Neural crest cell (in vitro differentiated cells): ENCODE results near the gene TRIO. TPM values are rescaled to one million over a fixed set of nuclear protein-coding genes. Genes with fewer than 3 reads are reported as not detected.

ENCODE experiments used
- DNase-seq: peaks from one replicate; pipeline ENCODE4 v3.0.0; 2021; ENCODE audit warnings: low read depth, mixed read lengths, low spot score
- H3K27ac Mint-ChIP-seq: one replicate; pipeline ENCODE4 v1.8.0; 2021; ENCODE audit warnings: mild to moderate bottlenecking, mixed read lengths; ENCODE audit not compliant: unreplicated experiment
- H3K27me3 Mint-ChIP-seq: 2 replicates; pipeline ENCODE4 v1.8.0; 2021; ENCODE audit warnings: low read depth, mild to moderate bottlenecking, mixed read lengths
- H3K36me3 Mint-ChIP-seq: 2 replicates; pipeline ENCODE4 v1.8.0; 2021; ENCODE audit warnings: low read depth, mild to moderate bottlenecking, mixed read lengths
- H3K4me1 Mint-ChIP-seq: 2 replicates; pipeline ENCODE4 v1.8.0; 2021; ENCODE audit warnings: mixed read lengths
- H3K4me3 Mint-ChIP-seq: one replicate; pipeline ENCODE4 v1.8.0; 2021; ENCODE audit warnings: mild to moderate bottlenecking, mixed read lengths
- H3K9me3 Mint-ChIP-seq: 2 replicates; pipeline ENCODE4 v1.8.0; 2021; ENCODE audit warnings: mixed read lengths
- total RNA-seq: library from RNA; stranded (reverse); gene quantifications from 2 replicates; pipeline ENCODE4 v1.2.1, GENCODE V29; 2021
- TF ChIP-seq, protein P1 (sequence below): fragments of 200-600 bp; sonication (generic); conservative IDR thresholded peaks from 2 replicates; pipeline ENCODE4 v1.5.0; 2021; ENCODE audit warnings: antibody characterized with exemption, mild to moderate bottlenecking

Gene TRIO
- total RNA-seq, 1 donor from 2014 or later, result 134 TPM

DNA sequence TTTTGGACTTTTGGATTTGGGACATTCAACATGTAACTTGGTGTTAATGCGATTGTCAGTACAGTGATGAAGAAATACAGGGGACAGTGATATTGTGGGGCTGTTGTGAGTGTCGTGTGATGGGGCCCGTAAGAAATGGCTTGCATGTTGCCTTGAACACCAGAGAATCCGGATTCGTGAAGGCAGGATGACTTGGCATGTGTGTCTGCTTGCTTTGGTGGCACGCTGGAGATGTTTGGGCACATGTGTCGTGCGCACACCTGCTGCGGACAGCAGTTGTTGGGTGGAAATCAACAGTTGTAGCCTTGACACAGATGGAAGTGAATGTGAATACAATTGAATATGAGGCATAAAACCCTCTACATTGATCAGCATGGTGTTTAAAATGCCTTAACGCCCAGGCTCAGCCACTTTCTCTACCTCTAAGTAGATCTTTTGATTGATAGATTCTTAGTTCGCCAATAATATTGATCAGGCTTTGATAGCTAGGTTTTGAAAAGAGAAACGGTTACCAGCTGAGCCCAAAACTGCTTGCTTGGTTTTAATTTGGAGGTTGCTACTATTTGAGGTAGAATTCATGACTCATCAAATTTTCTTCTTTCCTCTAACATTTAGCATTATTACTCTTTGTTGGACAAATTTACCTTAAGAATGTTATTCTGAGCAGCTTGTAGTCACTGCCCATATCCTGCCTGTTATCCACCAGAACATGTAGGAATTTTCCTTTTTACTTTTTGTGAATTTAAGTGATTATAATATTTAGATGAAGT lies 94.4 kb downstream of the TRIO start:
- TF ChIP-seq, protein P1, sequence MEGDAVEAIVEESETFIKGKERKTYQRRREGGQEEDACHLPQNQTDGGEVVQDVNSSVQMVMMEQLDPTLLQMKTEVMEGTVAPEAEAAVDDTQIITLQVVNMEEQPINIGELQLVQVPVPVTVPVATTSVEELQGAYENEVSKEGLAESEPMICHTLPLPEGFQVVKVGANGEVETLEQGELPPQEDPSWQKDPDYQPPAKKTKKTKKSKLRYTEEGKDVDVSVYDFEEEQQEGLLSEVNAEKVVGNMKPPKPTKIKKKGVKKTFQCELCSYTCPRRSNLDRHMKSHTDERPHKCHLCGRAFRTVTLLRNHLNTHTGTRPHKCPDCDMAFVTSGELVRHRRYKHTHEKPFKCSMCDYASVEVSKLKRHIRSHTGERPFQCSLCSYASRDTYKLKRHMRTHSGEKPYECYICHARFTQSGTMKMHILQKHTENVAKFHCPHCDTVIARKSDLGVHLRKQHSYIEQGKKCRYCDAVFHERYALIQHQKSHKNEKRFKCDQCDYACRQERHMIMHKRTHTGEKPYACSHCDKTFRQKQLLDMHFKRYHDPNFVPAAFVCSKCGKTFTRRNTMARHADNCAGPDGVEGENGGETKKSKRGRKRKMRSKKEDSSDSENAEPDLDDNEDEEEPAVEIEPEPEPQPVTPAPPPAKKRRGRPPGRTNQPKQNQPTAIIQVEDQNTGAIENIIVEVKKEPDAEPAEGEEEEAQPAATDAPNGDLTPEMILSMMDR, result no peak
- peaks cover 26% of the 10 kb centered on the region for H3K4me1 Mint-ChIP-seq
- H3K4me3 Mint-ChIP-seq, result no peak overlapping the region
- no peak overlapping the region for H3K27ac Mint-ChIP-seq
- no peak for DNase-seq
- H3K27me3 Mint-ChIP-seq, result no peaks in the 10 kb centered on the region
- H3K36me3 Mint-ChIP-seq, result no peaks in the 10 kb centered on the region
- no peaks in the 10 kb centered on the region for H3K9me3 Mint-ChIP-seq

DNA sequence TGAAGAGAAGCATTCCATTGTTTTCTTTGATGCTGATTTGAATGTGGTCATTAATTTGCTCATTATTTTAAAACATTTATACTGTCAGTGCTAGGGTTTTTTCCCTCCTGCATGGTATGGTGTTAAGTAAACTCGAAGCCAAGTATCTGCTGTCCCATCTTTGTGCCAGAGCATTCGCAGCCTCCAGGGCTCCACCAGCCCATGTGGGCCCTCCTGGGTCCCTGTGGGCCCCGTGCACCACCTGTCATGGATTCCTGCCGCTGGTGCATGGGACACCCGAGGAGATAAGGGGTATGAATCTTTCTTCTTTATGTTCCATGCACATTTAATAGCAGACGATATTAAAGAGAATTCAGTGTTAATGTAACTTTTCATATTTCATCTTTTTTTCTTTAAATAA lies 95.1 kb downstream of the TRIO start:
- Mint-ChIP-seq H3K36me3 (no peaks in the 10 kb centered on the region), H3K27me3 (no peaks in the 10 kb centered on the region), H3K4me1 (peaks cover 26% of the 10 kb centered on the region), H3K27ac (no peak overlapping the region), H3K9me3 (no peaks in the 10 kb centered on the region), H3K4me3 (no peak overlapping the region)
- DNase-seq, result no peak
- TF ChIP-seq, protein P1, result no peak

GRCh38 chr5:14239404-14239803 lies 96.3 kb downstream of the TRIO start:
- H3K9me3 Mint-ChIP-seq, result no peaks in the 10 kb centered on the region
- no peaks in the 10 kb centered on the region for H3K27me3 Mint-ChIP-seq
- DNase-seq, result no peak
- H3K36me3 Mint-ChIP-seq, result no peaks in the 10 kb centered on the region
- H3K4me1 Mint-ChIP-seq, result peaks cover 33% of the 10 kb centered on the region
- H3K27ac Mint-ChIP-seq, result no peak overlapping the region
- TF ChIP-seq, protein P1, result no peak
- H3K4me3 Mint-ChIP-seq, result no peak overlapping the region

DNA sequence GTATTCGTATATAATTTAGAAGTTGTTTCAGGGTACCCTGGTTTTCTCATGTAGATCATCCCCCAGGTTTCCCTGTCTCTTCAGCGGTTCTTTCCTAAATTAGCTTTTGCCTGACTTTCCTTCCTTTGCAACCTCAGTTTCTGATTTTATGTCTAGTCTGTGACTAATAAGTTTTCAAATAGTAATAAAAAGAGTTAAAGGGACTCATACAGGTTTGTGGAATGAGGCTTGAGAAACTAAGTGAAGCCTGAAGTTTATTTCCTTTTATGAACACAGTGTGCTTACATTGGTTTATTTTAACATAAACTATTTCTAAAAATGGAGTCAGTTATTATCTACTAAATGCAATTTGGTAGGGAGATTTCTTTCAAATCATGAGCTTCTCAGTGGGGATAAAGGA lies 96.8 kb downstream of the TRIO start:
- Mint-ChIP-seq H3K9me3 (no peaks in the 10 kb centered on the region), H3K36me3 (no peaks in the 10 kb centered on the region), H3K27me3 (no peaks in the 10 kb centered on the region), H3K4me3 (no peak overlapping the region), H3K27ac (no peak overlapping the region), H3K4me1 (peaks cover 38% of the 10 kb centered on the region)
- DNase-seq, result no peak
- TF ChIP-seq, protein P1, result no peak

GRCh38 chr5:14240359-14240758 lies 97.2 kb downstream of the TRIO start:
- H3K4me1 Mint-ChIP-seq, result peaks cover 42% of the 10 kb centered on the region
- no peak overlapping the region for H3K4me3 Mint-ChIP-seq
- no peaks in the 10 kb centered on the region for H3K27me3 Mint-ChIP-seq
- TF ChIP-seq, protein P1, result no peak
- no peaks in the 10 kb centered on the region for H3K36me3 Mint-ChIP-seq
- H3K9me3 Mint-ChIP-seq, result no peaks in the 10 kb centered on the region
- no peak for DNase-seq
- H3K27ac Mint-ChIP-seq, result no peak overlapping the region
